HG03064 (cell line): ENCODE data around the gene RASAL1.
"Not testable (repeated sequence)": the region's sequence is repeated elsewhere in the genome, so short reads cannot be mapped to it uniquely, and the experiment has no call there.

Experiments used
- ATAC-seq: cut with Tn5 transposase; IDR thresholded peaks from one replicate; pipeline ENCODE4 v1.9.1; 2021; ENCODE audit warnings: low read depth; ENCODE audit not compliant: unreplicated experiment

RASAL1 gene

DNA sequence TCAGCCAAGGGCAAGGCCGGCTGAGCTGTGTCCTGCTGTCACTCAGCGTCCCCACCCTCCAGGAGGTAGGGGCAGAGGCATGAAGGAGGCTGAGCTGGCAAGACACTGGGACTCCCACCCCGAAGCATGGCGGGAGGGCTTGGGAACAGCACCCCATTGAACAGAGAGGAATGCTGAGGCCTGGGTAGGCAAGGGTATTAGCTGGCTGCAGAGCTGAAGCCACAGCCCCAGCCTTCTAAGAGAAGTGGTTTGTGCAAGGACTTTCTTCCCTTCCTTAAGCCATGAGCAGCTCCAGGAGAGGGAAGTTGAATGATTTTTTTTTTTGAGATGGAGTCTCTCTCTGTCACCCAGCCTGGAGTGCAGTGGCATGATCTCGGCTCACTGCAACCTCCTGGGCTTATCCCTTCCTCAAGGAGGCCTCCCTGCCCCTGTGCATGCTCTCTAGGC lies 7.3 kb upstream of the RASAL1 start:
- ATAC-seq = no peak

DNA sequence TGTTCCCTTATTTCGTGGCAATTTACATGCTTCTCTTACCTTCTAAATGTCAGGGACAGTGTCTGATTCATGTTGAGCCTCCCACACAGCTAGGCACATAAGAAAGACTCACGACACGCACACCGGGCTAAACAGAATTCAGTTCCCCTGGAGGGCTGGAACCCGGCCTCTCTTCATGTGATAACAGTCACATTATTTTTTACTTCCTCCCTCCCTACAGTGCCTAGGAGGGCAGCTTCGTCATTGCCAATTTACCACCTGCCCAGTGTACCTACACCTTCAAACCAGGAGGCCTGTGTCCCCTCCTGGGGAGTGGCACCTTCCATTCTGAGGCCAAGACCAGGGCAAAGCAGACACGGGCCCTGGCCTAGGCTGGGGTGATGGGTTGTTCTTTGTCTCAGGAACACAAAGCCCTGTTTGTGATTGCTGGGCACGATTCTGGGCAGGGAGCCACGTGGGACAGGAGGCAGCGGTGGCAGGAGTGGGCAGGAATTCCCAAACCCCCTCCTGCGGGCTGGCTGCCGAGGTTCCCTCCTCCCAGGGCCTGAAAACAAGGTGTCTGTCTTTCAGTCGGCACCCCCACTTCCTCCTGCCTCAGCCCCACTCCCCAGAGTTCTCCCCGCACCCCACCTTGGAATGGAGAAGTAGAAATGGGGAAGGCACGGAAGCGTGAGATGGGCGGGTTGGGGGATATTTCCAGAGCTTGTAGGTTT lies 6.8 kb upstream of the RASAL1 start:
- ATAC-seq = no peak

GRCh38 chr12:113141716-113142115 lies 6.2 kb upstream of the RASAL1 start:
- ATAC-seq = not testable (repeated sequence)

GRCh38 chr12:113140706-113141105 lies 5.1 kb upstream of the RASAL1 start:
- ATAC-seq = no peak

- no peak for ATAC-seq
Observed at GRCh38 chr12:113138826-113139225, 3.3 kb upstream of the RASAL1 start.

DNA sequence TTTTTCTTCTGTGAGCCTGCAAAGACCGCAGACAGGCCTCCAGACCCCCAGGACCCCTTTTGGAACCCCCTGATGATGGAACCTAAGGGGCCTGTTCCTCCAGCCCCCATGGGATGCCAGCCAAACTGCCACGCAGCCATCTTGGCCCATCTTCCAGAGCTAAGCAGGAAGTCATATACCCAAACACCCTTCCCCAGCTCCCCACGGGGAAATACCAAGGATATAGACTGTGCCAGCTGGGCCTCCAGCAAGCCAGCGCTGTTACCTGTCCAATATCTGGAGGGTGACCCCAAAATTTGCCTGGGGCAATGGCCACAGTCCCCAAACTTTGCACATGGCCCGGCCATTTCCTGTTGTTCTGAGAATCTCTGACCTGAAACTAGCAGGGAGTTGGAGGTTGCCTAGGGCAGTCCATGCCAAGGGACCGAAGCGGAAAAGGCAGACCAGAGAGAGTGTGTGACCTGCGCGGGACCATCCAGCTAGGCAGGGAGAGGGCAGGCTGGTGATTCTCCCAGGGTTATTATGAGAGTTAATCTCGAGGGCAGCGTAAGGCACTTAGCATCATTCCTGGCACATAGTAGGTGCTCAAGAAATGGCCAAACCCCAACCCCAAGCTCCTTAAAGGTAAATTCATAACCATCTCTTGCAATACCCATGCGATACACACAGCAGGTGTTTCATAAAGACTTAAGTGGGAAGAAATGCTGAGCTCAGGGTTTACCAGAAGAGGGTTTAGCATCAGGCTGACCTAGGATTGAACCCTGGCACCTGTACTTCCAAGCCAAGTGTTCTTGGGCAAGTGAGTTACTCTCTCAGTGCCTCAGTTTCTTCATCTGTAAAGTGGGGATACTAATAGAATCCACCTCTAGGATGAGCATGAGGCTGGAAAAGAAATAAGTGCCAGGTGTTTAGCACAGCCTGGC lies 2.6 kb upstream of the RASAL1 start:
- ATAC-seq = no peak

GRCh38 chr12:113136990-113137511 lies 1.5 kb upstream of the RASAL1 start:
- no peak for ATAC-seq

- no peak for ATAC-seq
Observed at GRCh38 chr12:113136128-113136989, 798 bp upstream of the RASAL1 start.

DNA sequence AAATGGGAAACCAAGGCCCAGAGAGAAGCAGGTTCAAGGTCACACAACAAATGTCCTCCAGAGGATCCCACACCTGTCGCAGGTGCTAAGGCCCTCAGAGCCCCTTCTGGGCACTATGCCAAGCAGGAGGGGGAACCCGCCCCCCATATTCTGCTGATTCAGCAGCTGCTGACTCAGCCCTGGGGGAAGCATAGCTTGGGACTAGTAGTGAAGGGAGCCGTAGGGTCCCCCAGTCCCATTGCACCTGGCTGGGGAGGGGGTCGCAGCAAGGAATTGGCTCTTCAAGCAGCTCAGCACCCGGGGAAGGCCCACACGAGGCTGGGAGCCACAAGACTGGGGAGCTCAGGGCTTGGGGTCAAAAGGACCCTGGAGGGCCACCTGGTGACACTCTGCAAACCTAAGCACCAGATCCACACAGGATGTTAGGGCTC lies 1.0 kb downstream of the RASAL1 start:
- no peak for ATAC-seq

GRCh38 chr12:113134071-113134470 lies 1.5 kb downstream of the RASAL1 start:
- ATAC-seq = no peak

DNA sequence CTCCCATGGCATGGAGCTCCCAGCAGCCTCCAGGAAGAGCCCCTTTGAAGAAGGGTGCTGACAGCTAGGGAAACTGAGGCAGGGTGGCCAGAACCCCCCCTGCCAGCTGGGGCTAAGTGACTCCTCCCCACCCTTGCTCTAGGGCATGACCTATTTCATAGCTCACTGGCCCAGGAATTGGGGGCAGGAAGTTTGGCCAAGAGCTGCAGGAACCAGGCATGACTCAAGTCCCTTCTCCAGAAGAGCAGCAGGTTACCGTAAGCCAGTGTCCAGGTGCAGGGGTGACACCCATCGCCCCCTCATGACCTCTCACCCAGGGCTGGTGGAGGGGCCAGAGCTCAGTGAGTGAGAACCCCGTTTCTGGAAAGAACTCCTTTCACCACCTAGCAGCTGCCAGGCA lies 1.9 kb downstream of the RASAL1 start:
- ATAC-seq = no peak

- no peak for ATAC-seq
Observed at GRCh38 chr12:113133036-113133435, 2.5 kb downstream of the RASAL1 start.

DNA sequence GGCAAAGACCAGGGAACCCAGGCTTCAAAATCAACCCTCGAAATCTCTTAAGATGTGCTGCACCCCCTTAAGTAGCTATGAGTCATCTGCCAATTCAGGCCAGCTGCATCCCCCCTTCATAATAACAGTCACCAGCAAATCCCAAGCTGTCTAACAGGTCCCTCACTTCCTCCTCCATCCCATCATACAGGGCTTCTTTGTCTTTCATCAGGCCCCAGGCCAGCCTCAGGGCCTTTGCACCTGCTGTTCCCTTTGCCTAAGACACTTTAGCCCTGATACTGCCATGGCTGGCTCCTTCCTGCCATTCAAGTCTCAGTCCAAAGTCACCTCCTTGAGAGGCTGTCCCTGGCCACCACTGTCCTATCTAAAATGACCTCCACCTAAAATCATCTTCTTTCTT lies 4.0 kb downstream of the RASAL1 start:
- ATAC-seq = no peak

- ATAC-seq = no peak
Observed at GRCh38 chr12:113130457-113131135, 5.0 kb downstream of the RASAL1 start.

GRCh38 chr12:113129664-113130456 lies 5.7 kb downstream of the RASAL1 start:
- ATAC-seq = no peak

- no peak for ATAC-seq
Observed at GRCh38 chr12:113128802-113129663, 6.5 kb downstream of the RASAL1 start.

DNA sequence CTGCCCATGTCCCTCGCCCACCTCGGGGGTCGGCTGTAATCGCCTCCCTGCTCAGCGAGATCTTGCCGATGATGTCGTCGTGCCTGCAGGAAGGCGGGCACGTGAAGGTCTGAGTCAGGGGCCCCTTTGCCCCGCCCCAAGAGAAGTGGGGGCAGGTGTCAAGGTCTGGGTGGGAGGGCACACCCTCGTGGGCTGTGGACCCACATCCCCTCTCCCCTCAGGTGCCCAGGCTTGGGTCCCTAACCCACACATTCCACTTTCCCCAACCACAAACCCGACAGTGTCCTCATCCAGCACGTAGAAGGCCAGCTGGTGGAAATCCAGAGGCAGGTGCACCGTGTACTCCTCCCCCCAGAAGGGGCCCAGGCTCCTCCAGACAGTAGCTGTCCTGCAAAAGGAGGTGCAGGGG lies 7.8 kb downstream of the RASAL1 start:
- ATAC-seq = no peak

- ATAC-seq = no peak
Observed at GRCh38 chr12:113120670-113121370, 14.7 kb downstream of the RASAL1 start.
